B cell (primary cell): ENCODE results near the gene PLEKHM2. TPM values are rescaled to one million over a fixed set of nuclear protein-coding genes. Genes with fewer than 3 reads are reported as not detected.

ENCODE experiments used
- ATAC-seq: fragments of 200-7000 bp; cut with Tn5 transposase; one replicate; pipeline ENCODE4 v1.10.0; 2021; ENCODE audit warnings: low read depth, mild to moderate bottlenecking, moderate number of reproducible peaks, moderate library complexity
- CTCF ChIA-PET: fragments of 350-600 bp; sonication (Branson Sonifier 250); formaldehyde crosslinking; loops from one replicate; lab custom pipeline; 2021; ENCODE audit warnings: antibody characterized with exemption, inconsistent platforms; lab: Charles Lee
- POLR2A ChIA-PET: fragments of 350-600 bp; sonication (Branson Sonifier 250); formaldehyde crosslinking; loops from one replicate; lab custom pipeline; 2021; ENCODE audit warnings: antibody characterized with exemption; lab: Charles Lee
- DNase-seq: peaks from one replicate; pipeline ENCODE4 v3.0.0; 2013
- H2AFZ ChIP-seq: 2 replicates; pipeline ENCODE4 v1.6.1; 2012; ENCODE audit warnings: mild to moderate bottlenecking, low read depth, low read length; ENCODE audit not compliant: insufficient read depth, poor library complexity, severe bottlenecking
- H3K27ac ChIP-seq, 2 donors: 1 replicate in 1 of 2; 2 replicates in 1 of 2; pipeline ENCODE4 v1.5.1; 2012 to 2013; ENCODE audit warnings: low read length in 2 of 2, mild to moderate bottlenecking in 2 of 2, moderate library complexity in 1 of 2
- H3K27me3 ChIP-seq, 4 experiments: fragments of 200-600 bp in 1 of 4; sonication (generic) in 1 of 4; replicated peaks in 1 of 4; 1 replicate in 2 of 4; 2 replicates in 2 of 4; pipeline versions ENCODE4 v1.6.1 to v1.7.0; 2013 to 2016; ENCODE audit warnings: low read length in 3 of 4, mild to moderate bottlenecking in 2 of 4, mixed read lengths in 1 of 4, moderate library complexity in 1 of 4; ENCODE audit not compliant: insufficient read depth in 4 of 4, control insufficient read depth in 3 of 4; ENCODE audit errors: control extremely low read depth in 1 of 4
- H3K36me3 ChIP-seq, 2 experiments: replicated peaks in 1 of 2; 1 replicate in 1 of 2; 2 replicates in 1 of 2; pipeline versions ENCODE4 v1.6.1 to v1.7.1; 2013; ENCODE audit warnings: low read length in 1 of 2; ENCODE audit not compliant: insufficient read depth in 2 of 2, control insufficient read depth in 1 of 2; ENCODE audit errors: control extremely low read depth in 1 of 2, extremely low read depth in 1 of 2
- H3K4me1 ChIP-seq, 2 donors: fragments of 200-600 bp in 1 of 2; sonication (generic) in 1 of 2; 1 replicate in 1 of 2; 2 replicates in 1 of 2; pipeline versions ENCODE4 v1.5.1 to v1.6.1; 2013 to 2017; ENCODE audit warnings: low read length in 2 of 2; ENCODE audit not compliant: control insufficient read depth in 2 of 2, insufficient read depth in 2 of 2
- H3K4me2 ChIP-seq: replicated peaks from 2 replicates; pipeline ENCODE3; 2012; ENCODE audit warnings: mild to moderate bottlenecking, low read depth, low read length; ENCODE audit not compliant: poor library complexity, severe bottlenecking
- H3K4me3 ChIP-seq, 5 experiments: fragments of 200-600 bp in 1 of 5; sonication (generic) in 1 of 5; 1 replicate in 3 of 5; 2 replicates in 2 of 5; pipeline versions ENCODE4 v1.5.1 to v1.7.0; 2011 to 2016; ENCODE audit warnings: low read length in 4 of 5, mild to moderate bottlenecking in 4 of 5, low read depth in 2 of 5, control low read depth in 1 of 5, moderate library complexity in 1 of 5; ENCODE audit not compliant: insufficient read depth in 1 of 5; ENCODE audit errors: control extremely low read depth in 1 of 5, extremely low read depth in 1 of 5
- H3K79me2 ChIP-seq: fragments of 200-600 bp; sonication (generic); one replicate; pipeline ENCODE4 v1.6.0; 2016; ENCODE audit warnings: low read length; ENCODE audit not compliant: control insufficient read depth, insufficient read depth
- H3K9ac ChIP-seq: fragments of 200-600 bp; sonication (generic); 2 replicates; pipeline ENCODE4 v1.6.1; 2017; ENCODE audit warnings: mild to moderate bottlenecking, low read length, moderate library complexity
- H3K9me3 ChIP-seq, 3 donors: one replicate each; pipeline versions ENCODE4 v1.6.1 to v1.7.1; 2013; ENCODE audit warnings: low read length in 2 of 3; ENCODE audit not compliant: control insufficient read depth in 2 of 3, insufficient read depth in 1 of 3; ENCODE audit errors: control extremely low read depth in 1 of 3
- H4K20me1 ChIP-seq: 2 replicates; pipeline ENCODE4 v1.6.0; 2012; ENCODE audit warnings: mild to moderate bottlenecking, low read length; ENCODE audit not compliant: insufficient read depth, control insufficient read depth, poor library complexity, severe bottlenecking
- H3K27ac Mint-ChIP-seq: one replicate; pipeline ENCODE4 v1.8.0; 2021; ENCODE audit warnings: mixed read lengths
- H3K27me3 Mint-ChIP-seq: one replicate; pipeline ENCODE4 v1.8.0; 2021; ENCODE audit warnings: mixed read lengths
- H3K4me1 Mint-ChIP-seq: one replicate; pipeline ENCODE4 v1.8.0; 2021; ENCODE audit warnings: mixed read lengths
- H3K4me3 Mint-ChIP-seq: one replicate; pipeline ENCODE4 v1.8.0; 2021; ENCODE audit warnings: mixed read lengths
- H3K9me3 Mint-ChIP-seq: one replicate; pipeline ENCODE4 v1.8.0; 2022; ENCODE audit warnings: mixed read lengths; ENCODE audit not compliant: insufficient read depth
- EZH2 ChIP-seq: IDR thresholded peaks from 2 replicates; pipeline ENCODE4 v1.6.1; 2012; ENCODE audit warnings: borderline replicate concordance, low read depth, mild to moderate bottlenecking, moderate library complexity, low read length; ENCODE audit not compliant: insufficient read depth, poor library complexity, severe bottlenecking
- WGBS: methylation state at CpG from one replicate; pipeline ENCODE4 v1.1.5; 2013; ENCODE audit warnings: missing lambda C conversion rate; ENCODE audit not compliant: insufficient coverage; 5-methylcytosine and 5-hydroxymethylcytosine counted together
- intact Hi-C: fragments of 100-400 bp; cut with micrococcal nuclease; formaldehyde crosslinking; loops from one replicate; pipeline ENCODE4 v1.10.0; 2022
- polyA plus RNA-seq: library from polyadenylated mRNA; depleted of rRNA; stranded (reverse); fragments of >200 nt; gene quantifications from 2 replicates; pipeline ENCODE4 v1.2.3, GENCODE V29; 2012
- total RNA-seq, 2 donors: library from RNA; stranded (reverse); fragments of 120-200 nt in 1 of 2; gene quantifications; 1 replicate in 1 of 2; 2 replicates in 1 of 2; pipeline versions ENCODE4 v1.2.3 to v1.2.4, GENCODE V29; 2013 to 2022
- TF ChIP-seq, protein P1 (sequence below): fragments of 200-600 bp; IDR thresholded peaks from one replicate; pipeline ENCODE4 v1.8.0; 2022; ENCODE audit warnings: antibody characterized with exemption, mild to moderate bottlenecking

PLEKHM2 gene
- total and polyA plus RNA-seq, 2 donors (not counting 1 experiment from before 2014, with no cell fraction given): 99.7 to 120 TPM

DNA sequence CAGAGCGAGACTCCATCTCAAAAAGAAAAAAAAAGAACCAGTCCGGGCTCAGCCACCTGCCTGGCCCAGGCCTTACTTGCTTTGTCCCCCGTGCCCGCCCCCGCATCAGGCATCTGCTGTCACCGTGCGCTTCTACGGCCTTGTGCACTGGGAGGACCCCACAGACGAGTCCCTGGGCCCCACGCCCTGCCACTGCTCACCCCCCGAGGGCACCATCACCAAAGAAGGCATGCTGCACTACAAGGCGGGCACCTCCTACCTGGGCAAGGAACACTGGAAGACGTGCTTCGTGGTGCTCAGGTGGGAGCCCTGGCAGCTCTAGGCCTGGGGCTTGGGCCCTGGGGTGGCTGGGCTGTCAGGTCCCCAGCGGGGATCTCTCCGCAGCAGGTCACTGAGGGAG is 46.3 kb downstream of the PLEKHM2 start:
- peaks cover 0 to 86% of the 10 kb centered on the region in 2 experiments for H3K36me3 ChIP-seq

DNA sequence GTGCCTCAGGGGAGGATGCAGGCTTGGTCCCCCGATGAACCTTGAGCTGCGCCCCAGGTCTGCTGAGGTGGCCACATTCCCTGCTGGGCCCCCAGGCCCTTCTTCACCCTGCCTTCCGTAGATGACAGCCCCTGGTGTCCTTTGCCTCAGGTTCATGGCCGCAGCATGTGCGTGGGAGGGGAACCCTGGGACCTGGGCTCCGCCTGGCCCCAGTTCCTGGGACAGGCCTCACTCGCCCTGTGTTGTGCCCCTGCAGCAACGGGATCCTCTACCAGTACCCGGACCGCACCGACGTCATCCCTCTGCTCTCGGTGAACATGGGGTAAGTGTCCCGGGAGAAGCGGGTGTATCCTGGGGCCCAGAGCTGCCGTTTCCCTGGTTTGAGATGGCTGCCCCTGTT is 46.8 kb downstream of the PLEKHM2 start:
- H3K27ac Mint-ChIP-seq: no peak overlapping the region
- DNase-seq: no peak
- no peaks in the 10 kb centered on the region for H4K20me1 ChIP-seq
- ChIA-PET CTCF (interaction anchor here (0.9 kb wide), 1 partner anchor 85 kb away, joined by 5 read pairs; no protein-coding TSS in a partner anchor), POLR2A (interaction anchor here (0.6 kb wide), 1 partner anchor 33 kb away, joined by 3 read pairs; no protein-coding TSS in a partner anchor)
- ATAC-seq: no peak
- intact Hi-C loops: no loop called here
- H3K79me2 ChIP-seq: no peaks in the 10 kb centered on the region
- H3K27ac ChIP-seq: no peak overlapping the region
- no peak overlapping the region for H2AFZ ChIP-seq
- no peak overlapping the region for H3K9ac ChIP-seq
- no peaks in the 10 kb centered on the region for H3K27me3 ChIP-seq
- peaks cover 0 to 81% of the 10 kb centered on the region in 2 experiments for H3K36me3 ChIP-seq
- no peaks in the 10 kb centered on the region for H3K27me3 Mint-ChIP-seq
- TF ChIP-seq, protein P1, sequence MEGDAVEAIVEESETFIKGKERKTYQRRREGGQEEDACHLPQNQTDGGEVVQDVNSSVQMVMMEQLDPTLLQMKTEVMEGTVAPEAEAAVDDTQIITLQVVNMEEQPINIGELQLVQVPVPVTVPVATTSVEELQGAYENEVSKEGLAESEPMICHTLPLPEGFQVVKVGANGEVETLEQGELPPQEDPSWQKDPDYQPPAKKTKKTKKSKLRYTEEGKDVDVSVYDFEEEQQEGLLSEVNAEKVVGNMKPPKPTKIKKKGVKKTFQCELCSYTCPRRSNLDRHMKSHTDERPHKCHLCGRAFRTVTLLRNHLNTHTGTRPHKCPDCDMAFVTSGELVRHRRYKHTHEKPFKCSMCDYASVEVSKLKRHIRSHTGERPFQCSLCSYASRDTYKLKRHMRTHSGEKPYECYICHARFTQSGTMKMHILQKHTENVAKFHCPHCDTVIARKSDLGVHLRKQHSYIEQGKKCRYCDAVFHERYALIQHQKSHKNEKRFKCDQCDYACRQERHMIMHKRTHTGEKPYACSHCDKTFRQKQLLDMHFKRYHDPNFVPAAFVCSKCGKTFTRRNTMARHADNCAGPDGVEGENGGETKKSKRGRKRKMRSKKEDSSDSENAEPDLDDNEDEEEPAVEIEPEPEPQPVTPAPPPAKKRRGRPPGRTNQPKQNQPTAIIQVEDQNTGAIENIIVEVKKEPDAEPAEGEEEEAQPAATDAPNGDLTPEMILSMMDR: no peak
- TF ChIP-seq EZH2: no peak
- H3K4me3 ChIP-seq: no peak overlapping the region
- H3K4me3 Mint-ChIP-seq: no peak overlapping the region
- H3K9me3 ChIP-seq: no peaks in the 10 kb centered on the region
- no peaks in the 10 kb centered on the region for H3K4me1 Mint-ChIP-seq
- H3K9me3 Mint-ChIP-seq: no peaks in the 10 kb centered on the region
- H3K4me1 ChIP-seq: peaks cover 0 to 3% of the 10 kb centered on the region in 2 donors
- 97% methylated on average over 16 of the region's 16 CpGs for WGBS
- H3K4me2 ChIP-seq: no peak overlapping the region

More for the DNA sequence above, 46.3 kb downstream of the PLEKHM2 start:
- no peak for TF ChIP-seq EZH2
- TF ChIP-seq, protein P1: no peak
- peak; percentile 18 for DNase-seq
- no peaks in the 10 kb centered on the region for H3K27me3 ChIP-seq
- intact Hi-C loops: no loop called here
- no peak overlapping the region for H3K27ac ChIP-seq
- H3K4me1 ChIP-seq: peaks cover 0 to under 1% of the 10 kb centered on the region in 2 donors
- no peak overlapping the region for H3K4me2 ChIP-seq
- no peak for ATAC-seq
- no peaks in the 10 kb centered on the region for H3K4me1 Mint-ChIP-seq
- H3K27ac Mint-ChIP-seq: no peak overlapping the region
- no peaks in the 10 kb centered on the region for H4K20me1 ChIP-seq
- H3K4me3 Mint-ChIP-seq: no peak overlapping the region
- no peak overlapping the region for H3K9ac ChIP-seq
- no peaks in the 10 kb centered on the region for H3K27me3 Mint-ChIP-seq
- WGBS: 91% methylated on average over 15 of the region's 16 CpGs
- H3K9me3 ChIP-seq: no peaks in the 10 kb centered on the region
- CTCF ChIA-PET: interaction anchor here (0.9 kb wide), 1 partner anchor 85 kb away, joined by 5 read pairs; no protein-coding TSS in a partner anchor
- H3K79me2 ChIP-seq: no peaks in the 10 kb centered on the region
- no peak overlapping the region for H3K4me3 ChIP-seq
- no peaks in the 10 kb centered on the region for H3K9me3 Mint-ChIP-seq
- POLR2A ChIA-PET: interaction anchor here (0.6 kb wide), 1 partner anchor 33 kb away, joined by 3 read pairs; no protein-coding TSS in a partner anchor
- no peak overlapping the region for H2AFZ ChIP-seq
